ENCODE results near the gene LTBP1. TPM values are rescaled to one million over a fixed set of nuclear protein-coding genes. Genes with fewer than 3 reads are reported as not detected.

LTBP1 gene
- total RNA-seq, 1 experiment from 2014 or later = 12.5 TPM

DNA sequence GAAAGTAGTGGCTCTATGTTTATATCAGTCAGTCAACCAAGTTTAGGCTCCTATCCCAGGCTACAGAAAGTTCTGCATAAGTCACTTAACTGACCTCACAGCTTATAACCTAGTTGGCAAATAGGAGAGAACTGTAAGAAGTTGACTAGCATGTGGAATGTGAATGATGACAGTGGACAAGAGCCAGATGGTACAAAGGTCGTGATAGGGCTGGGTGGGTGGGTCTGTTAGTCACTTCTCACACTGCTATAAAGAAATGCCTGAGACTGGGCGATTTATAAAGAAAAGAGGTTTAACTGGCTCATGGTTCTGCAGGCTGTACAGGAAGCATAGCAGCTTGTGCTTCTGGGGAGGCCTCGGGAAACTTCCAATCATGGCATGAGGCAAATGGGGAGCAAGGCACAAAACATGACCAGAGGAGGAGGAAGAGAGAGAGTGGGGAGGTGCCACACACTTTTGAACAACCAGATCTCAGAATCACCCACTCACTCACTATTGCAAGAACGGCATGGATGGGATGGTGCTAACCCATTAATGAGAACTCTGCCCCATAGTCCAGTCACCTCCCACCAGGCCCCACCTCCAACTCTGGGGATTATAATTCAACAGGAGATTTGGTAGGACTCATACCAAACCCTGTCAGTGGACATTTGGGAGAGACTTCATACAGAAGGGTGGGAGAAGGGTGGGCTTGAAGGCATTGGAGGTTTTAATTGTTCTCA is 68.8 kb downstream of the LTBP1 start:
- no peaks in the 10 kb centered on the region for H3K4me1 ChIP-seq (ENCODE audit: control insufficient read depth, insufficient read depth, low read length)
- ATAC-seq = no peak
- no peaks in the 10 kb centered on the region for H3K9me3 ChIP-seq (ENCODE audit: control insufficient read depth, insufficient read depth, low read depth, low read length)
- TF ChIP-seq, protein P1, sequence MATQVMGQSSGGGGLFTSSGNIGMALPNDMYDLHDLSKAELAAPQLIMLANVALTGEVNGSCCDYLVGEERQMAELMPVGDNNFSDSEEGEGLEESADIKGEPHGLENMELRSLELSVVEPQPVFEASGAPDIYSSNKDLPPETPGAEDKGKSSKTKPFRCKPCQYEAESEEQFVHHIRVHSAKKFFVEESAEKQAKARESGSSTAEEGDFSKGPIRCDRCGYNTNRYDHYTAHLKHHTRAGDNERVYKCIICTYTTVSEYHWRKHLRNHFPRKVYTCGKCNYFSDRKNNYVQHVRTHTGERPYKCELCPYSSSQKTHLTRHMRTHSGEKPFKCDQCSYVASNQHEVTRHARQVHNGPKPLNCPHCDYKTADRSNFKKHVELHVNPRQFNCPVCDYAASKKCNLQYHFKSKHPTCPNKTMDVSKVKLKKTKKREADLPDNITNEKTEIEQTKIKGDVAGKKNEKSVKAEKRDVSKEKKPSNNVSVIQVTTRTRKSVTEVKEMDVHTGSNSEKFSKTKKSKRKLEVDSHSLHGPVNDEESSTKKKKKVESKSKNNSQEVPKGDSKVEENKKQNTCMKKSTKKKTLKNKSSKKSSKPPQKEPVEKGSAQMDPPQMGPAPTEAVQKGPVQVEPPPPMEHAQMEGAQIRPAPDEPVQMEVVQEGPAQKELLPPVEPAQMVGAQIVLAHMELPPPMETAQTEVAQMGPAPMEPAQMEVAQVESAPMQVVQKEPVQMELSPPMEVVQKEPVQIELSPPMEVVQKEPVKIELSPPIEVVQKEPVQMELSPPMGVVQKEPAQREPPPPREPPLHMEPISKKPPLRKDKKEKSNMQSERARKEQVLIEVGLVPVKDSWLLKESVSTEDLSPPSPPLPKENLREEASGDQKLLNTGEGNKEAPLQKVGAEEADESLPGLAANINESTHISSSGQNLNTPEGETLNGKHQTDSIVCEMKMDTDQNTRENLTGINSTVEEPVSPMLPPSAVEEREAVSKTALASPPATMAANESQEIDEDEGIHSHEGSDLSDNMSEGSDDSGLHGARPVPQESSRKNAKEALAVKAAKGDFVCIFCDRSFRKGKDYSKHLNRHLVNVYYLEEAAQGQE (IDR thresholded peaks at IDR 0.05; ENCODE audit: insufficient read depth in 1 of 2, low read depth in 2 of 2, low read length in 1 of 2) = no peak
- TF ChIP-seq SIN3A (IDR thresholded peaks at IDR 0.05; ENCODE audit: borderline replicate concordance, insufficient read depth, low read depth, low read length) (no peak), TCF7L2 (IDR thresholded peaks at IDR 0.05; ENCODE audit: low read depth, low read length) (no peak), POLR2AphosphoS5 (IDR thresholded peaks at IDR 0.05; ENCODE audit: low read depth, low read length) (no peak), CTCF (IDR thresholded peaks at IDR 0.05) (no peak)
- H3K27ac ChIP-seq (ENCODE audit: low read length) = no peak overlapping the region
- no peak overlapping the region for H3K4me3 ChIP-seq (ENCODE audit: low read depth in 2 of 2, low read length in 2 of 2)
- no peaks in the 10 kb centered on the region for H3K27me3 ChIP-seq (ENCODE audit: control insufficient read depth, insufficient read depth, low read length)
- POLR2A ChIA-PET = no interaction called here
- DNase-seq (ENCODE audit: low read depth, low spot score) = no peak
- CTCF ChIA-PET = no interaction called here
- no TSS peak for BruUV-seq (replicated peaks)
- in situ Hi-C loops (cut with HindIII; ENCODE audit: low pct_unique_long_range_greater_than_20kb, low sequenced_read_pairs) = no loop called here
- no peaks in the 10 kb centered on the region for H3K36me3 ChIP-seq (ENCODE audit: control insufficient read depth, insufficient read depth, low read length)
- intact Hi-C loops (cut with micrococcal nuclease; ENCODE audit: unreplicated experiment) = no loop called here

- no peak for DNase-seq (ENCODE audit: low read depth, low spot score)
- intact Hi-C loops (cut with micrococcal nuclease; ENCODE audit: unreplicated experiment) (no loop called here), in situ Hi-C loops (cut with HindIII; ENCODE audit: low pct_unique_long_range_greater_than_20kb, low sequenced_read_pairs) (no loop called here)
- ATAC-seq = no peak
- H3K36me3 ChIP-seq (ENCODE audit: control insufficient read depth, insufficient read depth, low read length) = no peaks in the 10 kb centered on the region
- H3K9me3 ChIP-seq (ENCODE audit: control insufficient read depth, insufficient read depth, low read depth, low read length) = no peaks in the 10 kb centered on the region
- CTCF ChIA-PET = no interaction called here
- H3K27ac ChIP-seq (ENCODE audit: low read length) = no peak overlapping the region
- BruUV-seq (replicated peaks) = no TSS peak
- no peaks in the 10 kb centered on the region for H3K4me1 ChIP-seq (ENCODE audit: control insufficient read depth, insufficient read depth, low read length)
- no peaks in the 10 kb centered on the region for H3K27me3 ChIP-seq (ENCODE audit: control insufficient read depth, insufficient read depth, low read length)
- TF ChIP-seq, protein P1 (IDR thresholded peaks at IDR 0.05; ENCODE audit: insufficient read depth in 1 of 2, low read depth in 2 of 2, low read length in 1 of 2) = no peak
- TF ChIP-seq SIN3A (IDR thresholded peaks at IDR 0.05; ENCODE audit: borderline replicate concordance, insufficient read depth, low read depth, low read length) (no peak), CTCF (IDR thresholded peaks at IDR 0.05) (no peak), TCF7L2 (IDR thresholded peaks at IDR 0.05; ENCODE audit: low read depth, low read length) (no peak), POLR2AphosphoS5 (IDR thresholded peaks at IDR 0.05; ENCODE audit: low read depth, low read length) (no peak)
- no peak overlapping the region for H3K4me3 ChIP-seq (ENCODE audit: low read depth in 2 of 2, low read length in 2 of 2)
- POLR2A ChIA-PET = interaction anchor here (0.6 kb wide), 1 partner anchor 396 kb away, joined by 3 read pairs; no protein-coding TSS in a partner anchor
Measured at GRCh38 chr2:33018271-33018670, 71.5 kb downstream of the LTBP1 start.

Data from Panc1 (cell line).